Left ventricle myocardium inferior (tissue), 1 donor: ENCODE measurements around the gene DOK1. TPM values are rescaled to one million over a fixed set of nuclear protein-coding genes. Genes with fewer than 3 reads are reported as not detected.

Experiments
- DNase-seq: peaks from one replicate; pipeline ENCODE4 v3.0.0-alpha.2; 2020
- H3K27ac ChIP-seq: fragments of 200-600 bp; replicated peaks from 2 replicates; pipeline ENCODE4 v1.8.0; 2021
- H3K27me3 ChIP-seq: fragments of 200-600 bp; 2 replicates; pipeline ENCODE4 v1.8.0; 2021; ENCODE audit warnings: low read depth
- H3K36me3 ChIP-seq: fragments of 200-600 bp; 2 replicates; pipeline ENCODE4 v1.8.0; 2021
- H3K4me1 ChIP-seq: fragments of 200-600 bp; 2 replicates; pipeline ENCODE4 v1.8.0; 2021
- H3K4me3 ChIP-seq: fragments of 200-600 bp; 2 replicates; pipeline ENCODE4 v1.8.0; 2021; ENCODE audit warnings: mild to moderate bottlenecking, moderate library complexity
- H3K9me3 ChIP-seq: fragments of 200-600 bp; replicated peaks from 2 replicates; pipeline ENCODE4 v1.8.0; 2021
- CTCF ChIP-seq: fragments of 200-600 bp; IDR thresholded peaks from 2 replicates; pipeline ENCODE4 v1.8.0; 2021; ENCODE audit warnings: antibody characterized with exemption, mild to moderate bottlenecking, borderline replicate concordance
- intact Hi-C: fragments of 100-400 bp; cut with micrococcal nuclease; formaldehyde crosslinking; loops from one replicate; pipeline ENCODE4 v1.11.0; 2022
- total RNA-seq: library from RNA; stranded (reverse); fragmentation: NEBNext Ultra II Directional; extraction: Animal tissue kit (Norgen Biotek cat#: 25700); gene quantifications from one replicate; pipeline ENCODE4 v1.2.1, GENCODE V29; 2021
- donor health status: DM: no; HTN: yes; CAD: no; lungs with severe emphysema.

The DOK1 gene
- total RNA-seq, 1 donor from 2014 or later: 4.1 TPM

- TF ChIP-seq CTCF: no peak
- intact Hi-C loops: no loop called here
Measured at GRCh38 chr2:74596584-74596983, 42.1 kb downstream of the DOK1 start.

GRCh38 chr2:74597410-74597809 lies 42.9 kb downstream of the DOK1 start:
- no peaks in the 10 kb centered on the region for H3K36me3 ChIP-seq
- H3K9me3 ChIP-seq: no peaks in the 10 kb centered on the region
- H3K27ac ChIP-seq: no peak overlapping the region
- peaks cover 90% of the 10 kb centered on the region for H3K27me3 ChIP-seq
- intact Hi-C loops: no loop called here
- H3K4me1 ChIP-seq: no peaks in the 10 kb centered on the region
- no peak overlapping the region for H3K4me3 ChIP-seq
- TF ChIP-seq CTCF: no peak
- DNase-seq: no peak

More at GRCh38 chr2:74596584-74596983, 42.1 kb downstream of the DOK1 start:
- H3K27ac ChIP-seq: no peak overlapping the region
- DNase-seq: no peak
- no peaks in the 10 kb centered on the region for H3K4me1 ChIP-seq
- peaks cover 90% of the 10 kb centered on the region for H3K27me3 ChIP-seq
- no peaks in the 10 kb centered on the region for H3K36me3 ChIP-seq
- H3K9me3 ChIP-seq: no peaks in the 10 kb centered on the region
- H3K4me3 ChIP-seq: no peak overlapping the region

- no peak for DNase-seq
Measured at GRCh38 chr2:74599676-74600075, 45.2 kb downstream of the DOK1 start.

GRCh38 chr2:74602586-74603281 lies 48.2 kb downstream of the DOK1 start:
- H3K27me3 ChIP-seq: peaks cover 97% of the 10 kb centered on the region
- no peak overlapping the region for H3K4me3 ChIP-seq
- no peaks in the 10 kb centered on the region for H3K36me3 ChIP-seq
- no peaks in the 10 kb centered on the region for H3K9me3 ChIP-seq
- no peak for TF ChIP-seq CTCF
- DNase-seq: no peak
- no peaks in the 10 kb centered on the region for H3K4me1 ChIP-seq
- intact Hi-C loops: no loop called here
- no peak overlapping the region for H3K27ac ChIP-seq

More at GRCh38 chr2:74599676-74600075, 45.2 kb downstream of the DOK1 start:
- no peak overlapping the region for H3K27ac ChIP-seq
- TF ChIP-seq CTCF: no peak
- no peaks in the 10 kb centered on the region for H3K4me1 ChIP-seq
- H3K36me3 ChIP-seq: no peaks in the 10 kb centered on the region
- no peak overlapping the region for H3K4me3 ChIP-seq
- intact Hi-C loops: no loop called here
- peaks cover 91% of the 10 kb centered on the region for H3K27me3 ChIP-seq
- H3K9me3 ChIP-seq: no peaks in the 10 kb centered on the region

- no peak for TF ChIP-seq CTCF
- no peak overlapping the region for H3K4me3 ChIP-seq
- intact Hi-C loops: no loop called here
- no peak overlapping the region for H3K27ac ChIP-seq
- no peaks in the 10 kb centered on the region for H3K36me3 ChIP-seq
- H3K9me3 ChIP-seq: no peaks in the 10 kb centered on the region
- DNase-seq: no peak
- H3K4me1 ChIP-seq: no peaks in the 10 kb centered on the region
- H3K27me3 ChIP-seq: peaks cover 97% of the 10 kb centered on the region
Measured at GRCh38 chr2:74603282-74604000, 48.9 kb downstream of the DOK1 start.
